Right cardiac atrium (tissue), 5 donors: ENCODE data around the gene GAS7. TPM values are rescaled to one million over a fixed set of nuclear protein-coding genes. Genes with fewer than 3 reads are reported as not detected.

Experiments
- ATAC-seq, 2 donors: fragments of 200-7000 bp; cut with Tn5 transposase; one replicate each; pipeline versions ENCODE4 v1.8.0 to v1.9.1; 2020; ENCODE audit warnings: moderate library complexity in 2 of 2, mild to moderate bottlenecking in 1 of 2
- DNase-seq, 3 donors: peaks; one replicate each; pipeline ENCODE4 v3.0.0-alpha.2; 2020
- H3K27ac ChIP-seq: one replicate; pipeline ENCODE4 v1.5.1; 2013; ENCODE audit warnings: mild to moderate bottlenecking, low read length, control low read depth, moderate library complexity
- H3K27me3 ChIP-seq: one replicate; pipeline ENCODE4 v1.6.1; 2013; ENCODE audit not compliant: control insufficient read depth, insufficient read depth
- H3K4me1 ChIP-seq: one replicate; pipeline ENCODE4 v1.6.1; 2013; ENCODE audit warnings: low read length; ENCODE audit not compliant: control insufficient read depth, insufficient read depth
- H3K4me3 ChIP-seq: one replicate; pipeline ENCODE4 v1.5.1; 2013; ENCODE audit warnings: low read length, control low read depth
- H3K9me3 ChIP-seq: one replicate; pipeline ENCODE4 v1.6.1; 2013; ENCODE audit warnings: low read length; ENCODE audit not compliant: control insufficient read depth
- WGBS: extraction: QIAGEN DNeasy Blood & Tissue Kit; methylation state at CpG from one replicate; pipeline ENCODE4 v1.1.7; 2013; 5-methylcytosine and 5-hydroxymethylcytosine counted together
- intact Hi-C, 4 donors: fragments of 100-400 bp; cut with DNase I; formaldehyde crosslinking; loops; one replicate each; pipeline versions ENCODE4 v1.11.0 to v1.14.0; 2022 to 2023
- polyA plus RNA-seq: library from polyadenylated mRNA; stranded (reverse); fragments of 200-250 nt; gene quantifications from one replicate; pipeline ENCODE4 v1.2.3, GENCODE V29; 2013
- total RNA-seq, 4 donors: library from RNA; stranded (reverse); fragmentation: NEBNext Ultra II Directional; extraction: Animal tissue kit (Norgen Biotek cat#: 25700); gene quantifications; one replicate each; pipeline ENCODE4 v1.2.1, GENCODE V29; 2021
- donor health status: healthy with polysubstance abuse.
- donor health status: DM: no; HTN: yes; CAD: no.
- donor health status: DM: no; HTN: no; CAD: no.
- donor health status: DM: no; HTN: yes; CAD: no; lungs with severe emphysema.
- donor health status: DM: yes; HTN: yes; CAD: no.

GAS7 gene
- total and polyA plus RNA-seq, 5 donors, result 40.3 to 200 (median 113) TPM

DNA sequence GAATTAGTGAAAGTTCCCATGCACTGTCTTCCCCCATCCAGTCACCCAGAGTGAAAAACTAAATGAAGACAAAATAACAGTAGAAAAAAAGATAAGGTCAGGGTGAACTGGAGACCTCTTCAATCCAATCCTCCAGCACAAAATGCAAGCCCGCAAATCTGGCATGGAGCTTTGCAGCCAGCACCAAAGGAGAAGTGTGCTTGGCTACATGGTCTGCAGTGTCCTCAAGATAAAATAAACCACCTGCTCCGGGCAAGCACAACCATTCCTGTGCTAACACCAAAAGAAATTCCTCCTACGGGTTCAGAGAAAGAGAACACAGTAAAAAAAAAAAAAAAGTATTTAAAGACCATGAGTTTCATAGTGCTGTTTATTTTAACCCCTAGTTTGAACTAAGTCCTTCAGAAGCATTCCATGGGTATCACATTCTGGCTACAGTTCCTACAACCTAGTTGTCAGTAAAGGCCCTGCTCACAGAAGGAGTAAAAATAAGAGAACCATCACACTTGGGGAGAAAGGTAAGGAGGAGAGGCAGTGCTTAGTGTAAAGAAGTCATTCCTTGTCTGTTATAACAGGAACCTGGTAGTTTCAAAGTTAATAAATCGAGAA is 109.1 kb downstream of the GAS7 start:
- no peak overlapping the region for H3K4me3 ChIP-seq
- whole genome bisulfite sequencing, result 38% methylated on average over 4 of the region's 4 CpGs
- DNase-seq, result peak in 1 of 3 donors; percentile 76
- peak overlapping the region; percentile 17 for H3K27ac ChIP-seq
- no peaks in the 10 kb centered on the region for H3K27me3 ChIP-seq
- intact Hi-C loops, result no loop called here
- ATAC-seq, result peak in 1 of 2 donors; percentile 27
- peaks cover 2% of the 10 kb centered on the region for H3K4me1 ChIP-seq
- H3K9me3 ChIP-seq, result no peaks in the 10 kb centered on the region

DNA sequence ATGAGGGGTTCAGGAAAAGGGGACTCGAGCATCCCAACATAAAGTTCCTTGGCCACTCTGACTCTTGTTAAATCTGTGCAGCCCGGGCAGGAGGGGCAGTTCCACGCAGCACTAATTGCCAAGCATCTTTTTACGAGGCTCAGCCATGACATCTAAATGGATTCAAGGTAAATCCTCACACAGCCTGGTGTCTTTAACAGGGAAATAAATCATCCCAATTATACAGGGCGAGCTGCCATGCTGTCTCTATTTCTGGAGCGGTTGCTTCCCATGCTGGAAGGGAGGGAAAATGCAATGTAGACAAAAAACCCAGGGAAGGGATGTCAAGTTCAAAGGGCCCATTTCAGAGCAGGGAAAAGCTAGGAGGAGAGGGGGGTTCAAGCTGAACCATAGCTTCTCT is 110.0 kb downstream of the GAS7 start:
- Histone ChIP-seq H3K9me3 (no peaks in the 10 kb centered on the region), H3K27ac (no peak overlapping the region), H3K4me1 (peaks cover 2% of the 10 kb centered on the region), H3K4me3 (no peak overlapping the region), H3K27me3 (no peaks in the 10 kb centered on the region)
- ATAC-seq, result no peak
- DNase-seq, result no peak
- intact Hi-C loops, result no loop called here
- WGBS, result 64% methylated on average over 6 of the region's 6 CpGs

DNA sequence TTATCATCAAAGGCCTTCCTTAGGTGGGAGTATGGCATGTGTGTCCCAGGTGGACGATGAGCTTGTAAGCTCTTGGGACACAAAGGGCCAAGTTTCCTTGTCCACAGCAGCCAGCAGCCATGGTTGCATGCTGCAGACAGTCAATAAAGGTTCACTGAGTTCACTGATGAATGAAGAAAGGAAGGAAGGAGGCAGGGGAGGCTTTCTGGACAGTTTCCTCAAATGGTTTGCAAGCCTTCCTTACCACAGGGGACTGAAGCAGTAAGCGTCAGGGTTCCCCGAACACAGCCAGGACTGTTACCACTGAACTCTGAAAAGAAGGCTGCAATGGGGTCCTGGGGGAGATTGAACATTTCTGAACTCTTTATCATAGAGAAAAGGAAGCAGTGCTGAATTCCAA is 111.1 kb downstream of the GAS7 start:
- H3K27ac ChIP-seq, result peak overlapping the region; percentile 31
- 34% methylated on average over 3 of the region's 3 CpGs for WGBS
- H3K4me1 ChIP-seq, result peaks cover 2% of the 10 kb centered on the region
- ATAC-seq, result peak in 1 of 2 donors; percentile 48
- intact Hi-C loops, result no loop called here
- peak in 2 of 3 donors; percentile 30 to 56 for DNase-seq
- no peaks in the 10 kb centered on the region for H3K27me3 ChIP-seq
- H3K9me3 ChIP-seq, result peaks cover 2% of the 10 kb centered on the region
- H3K4me3 ChIP-seq, result no peak overlapping the region

DNA sequence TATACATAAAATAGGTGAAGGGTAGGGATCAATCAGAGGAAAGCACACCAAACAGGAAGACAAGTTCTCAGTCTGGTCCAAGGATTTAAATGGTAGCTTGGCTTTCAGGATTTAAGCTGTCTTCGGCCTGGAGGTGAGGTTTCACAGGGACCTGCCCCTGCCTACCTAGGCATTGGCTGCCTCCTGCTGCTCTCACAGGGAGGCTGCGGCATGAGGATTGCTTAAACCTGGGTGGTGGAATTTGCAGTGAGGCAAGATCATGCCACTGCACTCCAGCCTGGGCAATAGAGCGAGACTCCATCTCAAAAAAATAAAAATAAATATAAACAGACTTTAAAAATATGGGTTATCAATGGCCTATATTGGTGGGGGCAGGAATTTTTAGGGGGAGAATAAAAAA is 114.5 kb downstream of the GAS7 start:
- intact Hi-C loops, result no loop called here
- no peaks in the 10 kb centered on the region for H3K27me3 ChIP-seq
- peaks cover 2% of the 10 kb centered on the region for H3K4me1 ChIP-seq
- DNase-seq (peak in 1 of 3 donors; percentile 5), ATAC-seq (no peak)
- WGBS, result 99% methylated on average over 3 of the region's 3 CpGs
- peaks cover 2% of the 10 kb centered on the region for H3K9me3 ChIP-seq
- no peak overlapping the region for H3K4me3 ChIP-seq
- no peak overlapping the region for H3K27ac ChIP-seq

DNA sequence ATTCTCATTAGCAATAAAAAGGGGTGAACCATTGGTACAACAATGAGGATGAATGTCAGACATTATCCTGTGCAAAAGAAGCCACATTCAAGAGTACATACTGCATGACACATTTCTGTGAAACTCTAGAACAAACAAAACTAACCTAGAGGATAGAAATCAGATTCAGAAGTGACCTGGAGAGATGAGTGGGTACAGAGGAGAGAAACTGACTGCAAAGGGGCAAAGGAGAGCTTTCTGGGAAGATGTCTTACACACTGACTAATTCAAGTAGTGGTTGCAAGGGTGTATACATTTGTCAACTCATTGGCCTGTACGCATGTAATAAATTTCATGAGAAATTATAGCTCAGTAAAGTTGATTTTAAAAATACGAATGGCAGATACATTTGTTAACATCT is 115.6 kb downstream of the GAS7 start:
- no peaks in the 10 kb centered on the region for H3K27me3 ChIP-seq
- H3K9me3 ChIP-seq, result peaks cover 2% of the 10 kb centered on the region
- H3K27ac ChIP-seq, result no peak overlapping the region
- 95% methylated on average over 2 of the region's 2 CpGs for WGBS
- peaks cover 2% of the 10 kb centered on the region for H3K4me1 ChIP-seq
- no peak overlapping the region for H3K4me3 ChIP-seq
- ATAC-seq (no peak), DNase-seq (no peak)
- intact Hi-C loops, result no loop called here

DNA sequence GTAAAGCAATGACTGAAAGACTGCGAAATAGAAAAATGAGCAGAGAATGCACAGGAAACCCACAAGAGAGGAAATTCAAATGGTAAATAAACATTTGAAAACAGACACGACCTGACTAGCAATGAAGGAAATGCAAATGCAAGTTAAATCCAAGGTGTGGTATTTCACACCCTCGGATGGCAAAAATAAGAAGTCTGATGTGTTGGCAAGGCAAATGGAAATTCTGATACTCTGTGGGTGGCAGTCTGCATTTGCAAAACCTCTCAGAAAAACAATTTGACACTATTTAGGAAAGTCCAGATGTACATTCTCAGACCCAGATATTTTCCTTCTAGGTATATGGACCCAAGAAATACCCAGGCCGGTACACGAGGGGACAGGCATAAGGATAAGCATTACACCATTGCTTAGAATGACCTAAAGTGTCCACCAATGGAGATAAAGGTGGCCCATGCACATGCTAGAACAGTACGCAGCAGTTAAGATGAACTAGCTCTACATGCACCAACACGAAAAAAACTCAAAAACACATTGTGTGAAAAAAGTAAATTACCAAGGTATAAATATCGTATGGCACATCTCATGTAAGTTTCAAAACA is 116.7 kb downstream of the GAS7 start:
- Histone ChIP-seq H3K4me1 (peaks cover under 1% of the 10 kb centered on the region), H3K27ac (no peak overlapping the region), H3K9me3 (peaks cover 2% of the 10 kb centered on the region), H3K27me3 (no peaks in the 10 kb centered on the region), H3K4me3 (no peak overlapping the region)
- DNase-seq, result no peak
- ATAC-seq, result no peak
- 66% methylated on average over 8 of the region's 8 CpGs for WGBS
- intact Hi-C loops, result no loop called here

DNA sequence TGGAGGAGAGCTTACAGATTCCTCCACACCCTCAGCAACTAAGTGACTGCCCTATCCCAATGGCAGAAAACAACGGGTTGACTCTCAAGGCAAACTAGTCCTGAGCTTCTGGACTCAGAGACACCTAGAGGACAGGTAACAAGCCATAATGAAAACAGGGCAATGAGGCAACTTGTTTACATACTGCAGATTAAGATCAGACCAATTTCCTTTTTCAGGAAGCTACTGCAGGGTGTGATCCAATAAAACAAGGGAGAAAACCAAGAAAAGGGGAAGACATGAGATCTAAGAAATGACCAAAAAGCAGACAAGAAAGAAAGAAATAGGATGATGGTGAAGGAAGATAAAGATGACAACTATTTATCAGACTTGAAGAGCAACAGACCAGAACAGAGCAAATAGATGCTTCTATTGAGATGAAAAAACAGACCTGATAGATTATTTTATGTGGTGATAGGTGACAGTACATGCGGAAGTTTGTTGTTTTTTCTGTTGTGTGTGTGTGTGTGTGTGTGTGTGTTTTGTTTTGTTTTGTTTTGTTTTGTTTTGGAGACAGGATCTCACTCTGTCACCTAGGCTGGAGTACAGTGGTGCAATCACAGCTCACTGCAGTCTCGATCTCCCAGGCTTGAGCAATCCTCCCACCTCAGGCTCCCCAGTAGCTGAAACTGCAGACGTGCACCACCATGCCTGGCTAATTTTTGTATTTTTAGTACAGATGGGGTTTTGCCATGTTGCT is 120.7 kb downstream of the GAS7 start:
- no peak overlapping the region for H3K27ac ChIP-seq
- H3K4me3 ChIP-seq, result no peak overlapping the region
- H3K27me3 ChIP-seq, result no peaks in the 10 kb centered on the region
- ATAC-seq, result no peak
- WGBS, result 83% methylated on average over 4 of the region's 4 CpGs
- intact Hi-C loops, result no loop called here
- peak in 1 of 3 donors; percentile 4 for DNase-seq
- no peaks in the 10 kb centered on the region for H3K9me3 ChIP-seq
- H3K4me1 ChIP-seq, result no peaks in the 10 kb centered on the region

DNA sequence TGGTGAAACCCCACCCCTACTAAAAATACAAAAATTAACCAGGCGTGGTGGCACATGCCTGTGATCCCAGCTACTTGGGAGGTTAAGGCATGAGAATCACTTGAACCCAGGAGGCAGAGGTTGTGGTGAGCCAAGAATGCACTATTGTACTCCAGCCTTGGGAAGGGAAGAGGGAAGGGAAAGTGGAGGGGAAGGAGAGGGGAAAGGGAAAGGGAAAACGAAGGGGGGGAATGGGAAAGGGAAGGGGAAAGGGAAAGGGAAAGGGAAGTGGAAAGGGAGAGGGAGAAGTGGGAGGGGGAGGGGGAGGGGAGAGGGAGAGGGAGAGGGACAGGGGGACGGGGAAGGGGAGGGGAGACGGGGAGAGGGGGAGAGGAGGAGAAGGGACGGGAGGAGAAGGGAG is 122.5 kb downstream of the GAS7 start:
- intact Hi-C loops, result no loop called here
- H3K27me3 ChIP-seq, result no peaks in the 10 kb centered on the region
- H3K9me3 ChIP-seq, result no peaks in the 10 kb centered on the region
- ATAC-seq, result no peak
- no peak overlapping the region for H3K4me3 ChIP-seq
- H3K4me1 ChIP-seq, result no peaks in the 10 kb centered on the region
- DNase-seq, result no peak
- H3K27ac ChIP-seq, result no peak overlapping the region
- 68% methylated on average over 5 of the region's 5 CpGs for WGBS

DNA sequence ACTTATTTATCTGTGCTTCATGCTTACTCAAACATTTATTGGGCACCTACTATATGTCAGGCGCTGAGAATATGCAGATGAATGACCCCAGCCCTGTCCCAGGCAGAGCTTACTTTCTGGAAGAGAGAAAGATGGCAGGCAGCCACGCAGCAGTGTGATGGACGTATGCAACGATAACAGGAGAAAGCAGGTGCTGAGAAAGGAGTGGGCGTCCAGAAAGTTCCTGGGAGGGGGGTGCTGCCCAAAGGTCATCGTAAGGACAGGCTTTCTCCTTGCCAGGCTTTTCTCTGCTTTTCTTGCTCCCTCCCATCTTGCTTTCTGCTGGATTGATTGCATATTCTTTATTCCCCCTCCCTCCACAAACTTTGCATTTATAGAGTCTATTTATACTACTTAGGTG is 124.5 kb downstream of the GAS7 start:
- peaks cover 5% of the 10 kb centered on the region for H3K4me1 ChIP-seq
- no peaks in the 10 kb centered on the region for H3K9me3 ChIP-seq
- ATAC-seq, result no peak
- no peaks in the 10 kb centered on the region for H3K27me3 ChIP-seq
- WGBS, result 42% methylated on average over 6 of the region's 6 CpGs
- intact Hi-C loops, result no loop called here
- DNase-seq, result peak in 1 of 3 donors; percentile 50
- no peak overlapping the region for H3K27ac ChIP-seq
- H3K4me3 ChIP-seq, result no peak overlapping the region

DNA sequence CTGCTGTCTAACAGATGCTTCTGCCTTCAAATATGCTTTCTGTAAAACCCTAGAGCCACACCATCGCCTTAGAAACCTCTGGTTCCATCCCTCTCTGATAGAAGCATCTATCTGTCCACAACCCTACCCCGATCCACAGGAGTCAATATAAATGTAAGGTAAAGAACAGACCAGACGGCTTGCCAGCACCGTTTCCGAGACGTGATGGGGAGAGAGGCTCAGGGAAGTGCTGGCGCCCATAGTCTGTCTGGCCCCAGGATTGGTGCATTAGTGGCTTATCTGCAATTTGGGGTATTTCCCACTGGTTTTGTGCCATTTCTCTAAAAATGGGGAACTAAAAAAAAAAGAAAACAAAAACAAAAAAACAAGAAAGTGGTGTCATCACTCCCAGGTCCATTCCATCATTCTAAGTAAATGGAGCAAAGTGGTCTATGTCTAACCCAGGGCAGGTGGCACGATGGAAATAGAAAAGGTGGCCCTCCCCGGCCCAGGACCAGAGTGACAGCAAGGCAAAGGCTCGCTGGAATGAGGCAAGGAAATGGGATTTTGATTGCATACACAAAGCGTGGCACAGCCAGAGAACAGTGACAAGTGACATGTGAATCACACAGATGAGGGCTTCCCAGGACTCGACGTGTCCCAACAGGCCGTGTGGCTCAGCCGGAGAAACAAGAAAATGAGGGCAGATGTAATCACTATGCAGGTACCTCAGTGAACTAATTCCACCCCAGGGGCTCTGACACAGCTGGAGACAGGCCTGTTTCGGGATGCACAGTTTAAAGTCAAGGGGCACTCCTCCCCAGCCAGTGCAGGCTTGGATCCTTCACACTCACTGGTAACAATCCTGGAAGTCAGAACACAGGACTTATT is 125.6 kb downstream of the GAS7 start:
- ATAC-seq, result no peak

DNA sequence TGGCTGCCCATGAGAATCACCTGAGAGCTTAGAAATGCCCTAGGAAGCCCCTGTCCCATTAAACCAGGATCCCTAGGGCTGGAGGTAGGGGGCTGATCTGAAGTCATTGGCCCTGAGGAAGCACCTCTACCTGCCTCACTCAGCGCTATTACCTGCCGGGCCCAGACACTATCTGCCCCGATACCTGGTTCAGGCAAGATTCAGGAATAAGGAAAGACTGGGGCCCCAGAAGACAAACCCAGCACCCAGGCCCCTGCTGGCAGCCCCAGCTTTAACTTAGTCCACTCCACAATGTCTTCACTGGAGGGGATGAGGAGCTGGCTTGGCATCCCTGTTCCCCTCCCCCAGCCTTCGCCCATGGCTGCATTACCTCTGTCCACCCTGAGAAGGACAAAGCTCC is 126.3 kb downstream of the GAS7 start:
- Histone ChIP-seq H3K27ac (no peak overlapping the region), H3K4me1 (peaks cover 8% of the 10 kb centered on the region), H3K9me3 (no peaks in the 10 kb centered on the region), H3K27me3 (no peaks in the 10 kb centered on the region), H3K4me3 (no peak overlapping the region)
- intact Hi-C loops, result no loop called here
- DNase-seq, result no peak
- ATAC-seq, result no peak
- WGBS, result 96% methylated on average over 4 of the region's 4 CpGs

More for the DNA sequence above, 125.6 kb downstream of the GAS7 start:
- Histone ChIP-seq H3K27me3 (no peaks in the 10 kb centered on the region), H3K9me3 (no peaks in the 10 kb centered on the region), H3K4me3 (no peak overlapping the region), H3K27ac (no peak overlapping the region), H3K4me1 (peaks cover 8% of the 10 kb centered on the region)
- intact Hi-C loops, result no loop called here
- 71% methylated on average over 16 of the region's 16 CpGs for WGBS
- no peak for DNase-seq
